ENCODE data around the gene CLTC.
"Not testable (repeated sequence)": the region's sequence is repeated elsewhere in the genome, so short reads cannot be mapped to it uniquely, and the experiment has no call there.

The CLTC gene

DNA sequence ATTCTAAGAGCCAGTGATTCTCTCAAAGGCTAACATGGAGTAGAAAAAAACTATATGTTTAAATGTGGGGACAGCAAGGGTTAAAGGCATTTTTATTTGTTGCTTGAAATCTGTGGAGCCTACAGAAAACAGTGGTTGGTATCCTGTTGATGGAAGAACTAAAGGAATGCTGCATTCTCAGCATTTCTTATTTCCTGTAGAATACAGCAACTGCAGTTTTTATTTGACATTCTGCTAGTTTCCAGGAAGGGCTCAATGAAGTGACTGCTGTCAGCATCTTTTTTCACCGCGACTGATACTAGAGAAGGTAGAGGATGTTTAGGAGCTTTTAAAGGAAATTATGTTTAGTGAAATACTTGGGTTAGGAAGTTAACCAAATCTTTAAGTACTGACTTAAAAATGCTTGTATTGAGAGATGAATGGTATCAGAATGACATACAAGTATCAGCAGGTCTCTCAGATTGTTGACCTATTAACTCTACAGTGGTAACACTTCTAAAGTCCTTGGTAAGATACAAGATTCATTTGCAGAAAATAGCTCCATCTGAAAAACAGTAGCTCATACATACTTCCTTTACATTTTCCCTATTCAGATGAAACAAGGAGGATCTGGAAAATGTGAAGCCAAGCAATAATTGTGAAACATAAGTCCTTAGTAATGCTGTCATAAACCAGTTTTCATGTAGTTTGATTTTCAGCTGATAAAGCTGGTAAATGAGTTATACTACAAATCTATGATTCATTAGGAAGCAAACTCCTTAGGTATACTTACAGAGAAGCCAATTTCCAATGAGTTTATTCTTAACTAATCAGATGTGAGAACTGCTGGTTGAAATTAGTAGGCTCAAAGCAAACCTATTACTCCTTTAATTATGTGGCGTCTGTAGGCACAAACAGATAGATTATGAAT is 15.2 kb downstream of the CLTC start:
- FAIRE-seq: no peak

DNA sequence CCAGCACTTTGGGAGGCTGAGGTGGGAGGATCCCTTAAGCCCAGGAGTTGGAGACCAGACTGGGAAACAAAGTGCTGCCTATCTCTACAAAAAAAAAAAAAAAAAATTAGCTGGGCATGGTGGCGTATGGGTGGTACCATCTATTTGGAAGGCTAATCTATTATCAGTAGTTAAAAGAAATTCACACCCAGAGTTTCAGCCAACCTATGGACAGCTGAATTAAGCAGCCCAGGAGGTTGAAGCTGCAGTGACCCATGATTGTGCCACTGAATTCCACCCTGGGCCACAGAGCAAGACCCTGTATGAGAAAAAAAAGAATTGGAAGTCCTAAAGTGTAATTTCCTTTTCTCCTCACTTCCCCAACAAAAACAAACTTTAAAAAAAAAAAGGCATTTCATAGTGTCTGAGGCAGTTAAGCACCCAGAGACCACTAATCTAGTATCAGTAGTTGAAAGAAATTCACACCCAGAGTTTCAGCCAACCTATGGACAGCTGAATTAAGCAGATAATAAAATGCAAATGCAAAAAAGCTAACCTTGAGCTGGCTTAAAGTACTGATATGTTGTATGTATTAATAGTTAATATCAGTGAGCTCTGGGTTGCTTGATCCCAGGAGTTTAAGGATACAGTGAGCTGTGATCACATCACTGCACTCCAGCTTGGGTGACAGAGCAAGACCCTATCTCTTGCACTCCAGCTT is 18.1 kb downstream of the CLTC start:
- FAIRE-seq: no peak

DNA sequence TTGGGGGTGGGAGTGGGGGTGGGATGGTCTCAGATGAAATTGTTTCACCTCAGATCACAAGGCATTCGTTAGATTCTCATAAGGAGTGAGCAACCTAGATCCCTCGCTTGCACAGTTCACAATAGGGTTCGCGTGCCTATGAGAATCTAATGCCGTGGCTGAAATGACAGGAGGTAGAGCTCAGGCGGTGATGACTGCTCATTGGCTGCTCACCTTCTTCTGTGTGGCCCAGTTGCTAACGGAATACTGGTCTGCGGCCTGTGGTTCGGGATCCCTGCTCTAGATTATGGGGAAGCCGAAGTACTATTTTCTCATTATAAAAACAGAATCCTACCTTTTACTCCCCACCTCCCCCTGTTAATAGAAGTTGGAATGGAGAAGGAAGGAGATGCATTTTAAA is 18.9 kb downstream of the CLTC start:
- no peak for FAIRE-seq

DNA sequence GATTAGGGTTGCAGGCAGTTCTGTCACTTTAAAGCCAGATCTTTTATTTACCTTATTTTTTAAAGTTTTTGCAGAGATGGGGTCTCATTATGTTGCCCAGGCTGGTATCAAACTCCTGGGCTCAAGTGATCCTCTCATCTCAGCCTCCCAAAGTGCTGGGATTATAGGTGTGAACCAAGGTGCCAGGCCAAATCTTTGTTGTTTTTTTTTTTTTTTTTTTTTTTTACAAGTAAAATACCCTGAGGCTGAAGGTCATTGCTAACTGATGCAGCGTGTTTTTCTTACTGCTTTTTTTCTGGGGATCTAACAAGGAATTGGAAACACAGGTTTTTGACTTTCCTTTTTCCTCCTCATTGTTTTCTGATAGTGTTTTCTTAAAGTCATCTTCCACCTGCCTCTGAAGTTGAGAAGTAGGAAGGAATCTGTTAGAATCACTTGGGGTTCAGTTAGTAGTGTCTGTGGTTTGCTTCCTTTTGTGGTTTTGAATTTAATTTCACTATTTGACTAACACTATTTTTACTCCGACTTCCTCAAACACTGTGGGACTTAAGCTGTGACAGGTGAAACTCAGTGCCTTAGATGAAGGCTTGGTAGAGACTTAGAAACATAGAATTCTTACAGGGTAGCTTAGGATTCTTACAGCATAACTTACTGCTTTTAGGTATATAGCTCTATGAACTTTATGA is 22.2 kb downstream of the CLTC start:
- FAIRE-seq: no peak

DNA sequence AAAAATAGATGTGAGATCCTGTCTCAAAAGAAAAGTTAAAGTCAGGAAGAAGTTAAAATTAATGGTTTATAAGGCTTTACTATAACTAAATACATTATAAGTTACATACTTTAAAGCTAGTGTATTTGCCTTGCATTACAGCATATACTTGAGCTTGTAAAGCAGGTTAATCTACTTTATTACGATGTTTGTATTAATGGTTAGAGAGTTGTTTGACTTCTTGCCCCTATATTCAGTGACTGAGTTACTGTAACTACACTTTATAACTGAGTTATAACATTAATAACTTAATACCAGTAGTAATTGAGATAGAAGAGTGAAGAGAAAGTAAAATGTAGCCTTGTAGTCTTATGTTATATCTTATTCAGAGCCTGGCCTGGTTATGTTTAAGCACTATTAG is 22.9 kb downstream of the CLTC start:
- FAIRE-seq: no peak

DNA sequence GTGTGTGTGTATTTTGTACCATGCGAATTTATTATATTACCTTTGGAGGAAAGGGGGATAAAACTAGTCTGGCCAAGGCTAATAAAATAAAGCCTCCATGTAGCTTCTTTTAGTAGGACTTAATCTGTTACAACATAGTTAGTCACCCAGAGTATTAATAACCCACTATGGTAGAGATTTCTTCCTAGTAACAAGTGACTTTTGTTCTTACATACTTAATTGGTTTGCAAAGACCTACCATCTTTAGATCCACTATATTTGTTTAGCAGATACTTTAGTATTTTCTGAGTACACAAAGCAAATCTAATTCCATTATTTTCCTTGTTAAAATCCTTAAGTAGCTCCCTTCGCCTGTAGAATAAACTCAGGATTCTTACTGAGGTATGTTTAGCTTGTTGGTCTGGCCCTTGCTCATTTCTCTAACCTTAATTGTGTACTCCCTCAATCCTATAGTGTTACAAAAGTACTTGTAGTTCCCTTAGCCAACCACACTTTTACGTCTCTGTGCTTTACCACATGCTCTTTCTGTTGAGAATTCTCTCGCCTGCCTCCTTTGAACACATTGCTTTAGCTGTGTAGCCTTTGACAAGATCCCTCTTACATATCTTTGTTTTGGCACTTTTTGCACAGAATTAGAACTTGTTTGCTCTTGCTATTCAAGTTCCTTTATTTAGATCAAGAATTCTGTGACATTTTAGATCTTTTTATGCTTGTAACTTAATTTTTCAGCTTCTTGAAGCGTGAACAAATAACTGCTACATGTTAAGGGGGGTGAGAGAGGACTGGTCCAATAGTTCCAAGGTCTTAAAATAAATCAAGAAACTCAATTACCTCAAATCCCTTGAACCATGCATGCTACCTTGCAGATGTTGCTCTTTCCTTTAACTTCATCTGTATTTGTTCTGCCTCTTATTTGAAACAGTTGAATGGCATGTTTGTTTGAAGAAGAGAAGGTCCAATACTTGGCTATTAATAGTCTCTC is 23.8 kb downstream of the CLTC start:
- no peak for FAIRE-seq

DNA sequence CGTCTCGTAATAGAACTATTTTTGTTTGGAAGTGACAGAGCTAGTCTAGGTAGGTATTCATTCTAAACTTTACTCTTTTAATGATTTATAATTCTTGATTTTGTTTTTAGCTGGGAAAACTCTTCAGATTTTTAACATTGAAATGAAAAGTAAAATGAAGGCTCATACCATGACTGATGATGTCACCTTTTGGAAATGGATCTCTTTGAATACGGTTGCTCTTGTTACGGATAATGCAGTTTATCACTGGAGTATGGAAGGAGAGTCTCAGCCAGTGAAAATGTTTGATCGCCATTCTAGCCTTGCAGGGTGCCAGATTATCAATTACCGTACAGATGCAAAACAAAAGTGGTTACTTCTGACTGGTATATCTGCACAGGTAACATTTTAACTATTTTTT is 27.6 kb downstream of the CLTC start:
- no peak for FAIRE-seq

DNA sequence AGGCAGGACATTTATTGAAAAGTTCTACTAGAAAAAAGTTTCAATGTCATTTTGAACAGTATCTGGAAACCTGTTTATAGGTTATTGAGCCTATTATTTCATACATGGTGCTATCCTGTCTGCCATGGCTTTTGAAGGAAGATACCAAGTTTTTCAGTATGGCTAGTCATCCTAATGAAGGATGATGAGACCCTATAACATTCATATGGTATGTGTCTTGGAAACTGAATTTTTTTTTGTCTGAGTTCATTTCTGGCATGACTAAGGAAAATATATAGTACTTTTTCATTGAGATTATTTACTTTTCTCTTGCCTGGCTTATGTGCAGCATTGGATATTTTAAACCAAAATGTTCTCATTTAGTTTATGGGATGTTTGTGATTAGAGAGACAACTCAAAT is 30.2 kb downstream of the CLTC start:
- no peak for FAIRE-seq

DNA sequence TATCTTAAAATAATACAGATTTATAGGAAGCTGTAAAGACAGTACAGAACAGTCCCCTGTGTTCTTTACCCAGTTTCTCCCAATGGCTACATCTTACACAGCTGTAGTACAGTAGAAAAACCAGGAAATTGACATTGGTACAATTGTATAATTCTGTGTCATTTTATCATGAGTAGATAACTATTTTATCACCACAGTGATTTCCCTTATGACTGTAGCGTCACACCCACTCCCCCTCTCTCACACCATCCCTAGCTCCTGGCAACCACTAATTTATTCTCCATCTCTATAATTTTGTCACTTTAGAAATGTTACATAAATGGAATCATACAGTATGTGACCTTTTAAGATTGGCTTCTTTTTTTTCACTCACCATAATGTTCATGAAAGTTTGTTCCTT is 30.9 kb downstream of the CLTC start:
- FAIRE-seq: no peak

DNA sequence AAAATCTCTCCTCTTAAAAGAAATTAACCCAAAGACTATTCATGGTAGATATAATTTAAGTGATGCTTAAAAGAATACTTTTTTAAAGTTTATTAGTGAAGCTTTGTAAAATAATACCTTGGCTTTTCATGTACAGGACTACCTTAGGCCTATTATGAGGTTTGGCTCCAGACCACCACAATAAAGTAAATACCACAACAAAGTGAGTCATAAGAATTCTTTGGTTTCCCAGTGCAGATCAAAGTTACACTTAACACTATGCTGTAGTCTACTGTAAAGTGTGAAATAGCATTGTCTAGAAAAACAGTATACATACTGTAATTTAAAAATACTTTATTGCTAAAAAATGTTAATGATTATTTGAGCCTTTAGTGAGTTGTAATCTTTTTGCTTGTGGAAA is 31.7 kb downstream of the CLTC start:
- FAIRE-seq: no peak

DNA sequence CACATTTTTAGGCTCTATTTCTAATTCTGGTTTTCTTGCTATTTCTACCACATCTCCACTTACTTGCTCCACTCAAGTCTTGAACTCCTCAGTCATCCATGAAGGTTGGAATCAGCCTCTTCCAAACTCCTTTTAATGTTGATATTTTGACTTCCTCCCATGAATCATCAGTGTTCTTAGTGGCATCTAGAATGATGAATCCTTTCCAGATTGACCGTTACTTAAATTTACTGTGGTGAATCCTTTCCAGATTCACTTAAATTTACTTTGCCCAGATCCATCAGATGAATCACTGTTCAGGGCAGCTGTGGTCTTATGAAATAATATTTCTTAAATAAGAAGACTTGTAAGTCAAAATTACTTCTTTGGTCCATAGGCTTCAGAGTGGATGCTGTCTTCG is 32.4 kb downstream of the CLTC start:
- FAIRE-seq: no peak

DNA sequence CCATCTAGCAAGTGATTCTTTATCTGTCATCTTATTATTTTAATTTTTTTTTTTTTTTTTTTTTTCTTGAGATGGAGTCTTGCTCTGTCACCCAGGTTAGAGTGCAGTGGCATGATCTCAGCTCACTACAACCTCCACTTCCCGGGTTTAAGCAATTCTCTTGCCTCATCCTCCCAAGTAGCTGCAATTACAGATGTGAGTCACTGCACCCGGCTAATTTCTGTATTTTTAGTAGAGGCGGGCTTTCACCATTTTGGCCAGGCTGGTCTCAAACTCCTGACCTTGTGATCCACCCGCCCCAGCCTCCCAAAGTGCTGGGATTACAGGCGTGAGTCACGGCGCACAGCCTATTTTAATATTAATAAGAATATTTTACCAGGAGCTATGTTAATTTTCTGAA is 36.9 kb downstream of the CLTC start:
- not testable (repeated sequence) for FAIRE-seq

DNA sequence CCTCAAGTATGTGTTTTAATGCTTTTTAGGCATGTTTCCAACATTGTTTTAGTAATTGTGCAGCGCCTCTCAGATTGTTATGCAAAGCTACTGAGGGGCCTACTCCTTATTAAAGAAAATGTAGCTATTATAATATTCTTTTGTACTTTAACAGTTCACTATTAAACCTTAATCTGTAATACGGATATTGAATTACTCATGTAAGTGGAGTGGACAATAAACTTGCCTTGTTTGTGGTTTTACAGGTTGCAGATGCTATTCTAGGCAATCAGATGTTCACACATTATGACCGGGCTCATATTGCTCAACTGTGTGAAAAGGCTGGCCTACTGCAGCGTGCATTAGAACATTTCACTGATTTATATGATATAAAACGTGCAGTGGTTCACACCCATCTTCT is 46.5 kb downstream of the CLTC start:
- FAIRE-seq: no peak

DNA sequence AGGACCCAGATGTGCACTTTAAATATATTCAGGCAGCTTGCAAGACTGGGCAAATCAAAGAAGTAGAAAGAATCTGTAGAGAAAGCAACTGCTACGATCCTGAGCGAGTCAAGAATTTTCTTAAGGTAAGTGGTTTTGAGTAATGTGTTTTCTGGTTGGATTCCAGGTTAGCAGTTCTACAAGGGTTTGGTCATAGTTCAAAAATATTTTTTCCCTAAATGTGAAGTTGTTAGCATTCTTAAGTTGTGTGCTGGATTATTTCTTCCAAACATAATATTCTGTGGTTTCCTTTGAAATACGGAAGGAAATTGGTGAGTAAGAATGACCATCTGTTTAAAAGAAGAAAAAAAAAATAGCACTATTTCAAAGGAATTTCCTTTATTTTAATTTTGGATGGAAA is 49.1 kb downstream of the CLTC start:
- no peak for FAIRE-seq

DNA sequence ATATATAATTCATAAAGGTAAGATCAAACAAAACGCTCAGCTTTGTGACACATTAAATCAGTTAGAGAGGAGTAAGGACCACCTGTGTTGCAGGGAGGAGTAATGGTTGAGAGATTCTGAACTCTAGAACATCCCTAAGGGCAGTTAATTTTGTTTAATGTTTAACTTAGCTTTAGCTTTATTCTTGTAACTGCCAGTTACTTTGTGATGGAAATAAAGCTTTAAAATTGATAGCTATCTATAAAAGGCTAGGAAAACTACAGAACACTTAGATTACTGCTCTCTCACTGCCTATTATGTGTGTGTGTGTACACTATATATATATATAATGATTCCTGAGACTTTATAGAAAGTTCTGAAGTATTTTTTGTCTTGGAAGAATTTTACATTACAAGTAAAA is 49.7 kb downstream of the CLTC start:
- FAIRE-seq: no peak

DNA sequence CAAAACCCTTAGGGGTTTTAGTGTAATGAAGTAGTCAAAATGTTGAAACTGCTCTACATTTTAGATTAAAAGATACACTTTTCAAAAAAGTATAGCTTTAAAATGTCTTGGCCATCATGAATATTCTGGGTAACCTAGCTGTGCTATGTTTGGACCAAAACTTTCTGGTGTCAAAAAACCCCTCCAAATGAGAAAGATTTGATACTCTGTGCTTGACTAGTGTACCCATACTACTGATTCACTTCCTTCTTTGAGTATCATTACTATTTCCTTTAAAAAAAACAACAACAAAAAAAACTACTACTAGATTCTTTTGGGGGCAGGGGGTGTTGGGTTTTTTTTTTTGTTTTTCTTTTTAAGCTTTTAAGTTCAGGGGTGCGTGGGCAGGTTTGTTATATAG is 50.2 kb downstream of the CLTC start:
- FAIRE-seq: no peak

DNA sequence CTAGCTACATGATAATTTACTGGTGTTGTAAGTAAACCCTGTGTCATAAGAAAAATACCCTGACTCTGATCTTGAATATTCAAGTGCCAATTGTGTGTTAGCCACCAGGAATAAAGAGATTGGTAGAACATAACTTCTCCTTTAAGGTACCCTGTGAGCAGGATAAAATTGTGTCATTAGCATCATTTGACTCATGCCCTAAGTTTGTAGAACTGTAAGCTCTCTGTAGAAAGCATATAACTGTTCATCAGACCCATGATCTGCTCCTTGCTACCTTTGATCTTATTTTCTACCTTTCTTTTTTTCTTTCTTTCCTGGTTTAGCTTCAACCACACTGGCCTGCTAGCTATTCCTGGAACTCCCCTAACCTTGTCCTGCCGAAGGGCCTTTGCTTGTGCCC is 51.7 kb downstream of the CLTC start:
- FAIRE-seq: no peak

DNA sequence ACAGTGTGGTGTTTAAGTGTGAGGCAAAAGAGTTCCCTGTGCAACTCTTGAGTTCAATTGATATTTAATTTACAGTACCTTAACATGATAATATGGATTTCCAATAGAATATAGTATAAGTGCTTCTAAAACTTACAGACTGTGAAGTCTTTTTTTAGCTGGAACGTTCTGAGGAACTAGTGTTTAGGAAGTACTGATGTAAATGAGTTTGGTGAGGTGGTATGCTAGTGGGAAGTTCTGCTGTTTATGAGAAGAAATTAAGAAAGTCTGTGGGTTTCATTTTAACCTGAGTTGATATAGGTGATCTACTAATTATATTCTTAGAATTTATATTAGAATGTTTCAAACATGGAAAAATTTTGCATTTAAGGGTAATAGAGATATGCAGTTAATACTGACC is 55.5 kb downstream of the CLTC start:
- no peak for FAIRE-seq

DNA sequence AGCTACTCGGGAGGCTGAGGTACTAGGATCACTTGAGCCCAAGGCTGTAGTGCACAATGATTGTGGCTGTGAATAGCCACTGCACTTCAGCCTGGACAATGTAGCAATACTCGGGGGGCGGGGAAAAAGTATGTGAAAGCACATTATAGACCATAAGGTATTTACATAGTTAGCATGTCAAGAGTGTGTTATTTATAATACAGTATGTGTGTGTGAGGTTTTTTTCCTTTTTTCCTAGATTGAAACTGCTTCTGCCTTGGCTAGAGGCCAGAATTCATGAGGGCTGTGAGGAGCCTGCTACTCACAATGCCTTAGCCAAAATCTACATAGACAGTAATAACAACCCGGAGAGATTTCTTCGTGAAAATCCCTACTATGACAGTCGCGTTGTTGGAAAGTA is 57.0 kb downstream of the CLTC start:
- no peak for FAIRE-seq

DNA sequence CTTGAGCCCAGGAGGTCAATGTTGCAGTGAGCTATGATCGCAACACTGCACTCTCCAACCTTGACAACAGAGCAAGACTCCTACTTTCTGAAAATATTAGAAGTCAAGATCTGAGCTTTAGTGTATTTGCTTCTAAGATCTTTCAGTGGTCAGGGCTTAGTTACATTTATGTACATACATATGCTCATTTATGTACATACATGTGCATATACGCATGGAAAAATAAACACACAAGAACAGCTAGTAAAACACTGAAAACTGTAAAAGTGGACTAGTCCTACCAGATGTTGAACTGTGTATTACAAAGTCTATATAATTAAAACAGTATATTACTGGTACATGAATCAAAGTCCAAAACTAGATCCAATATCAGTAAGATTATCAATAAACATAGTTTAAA is 59.2 kb downstream of the CLTC start:
- FAIRE-seq: no peak

DNA sequence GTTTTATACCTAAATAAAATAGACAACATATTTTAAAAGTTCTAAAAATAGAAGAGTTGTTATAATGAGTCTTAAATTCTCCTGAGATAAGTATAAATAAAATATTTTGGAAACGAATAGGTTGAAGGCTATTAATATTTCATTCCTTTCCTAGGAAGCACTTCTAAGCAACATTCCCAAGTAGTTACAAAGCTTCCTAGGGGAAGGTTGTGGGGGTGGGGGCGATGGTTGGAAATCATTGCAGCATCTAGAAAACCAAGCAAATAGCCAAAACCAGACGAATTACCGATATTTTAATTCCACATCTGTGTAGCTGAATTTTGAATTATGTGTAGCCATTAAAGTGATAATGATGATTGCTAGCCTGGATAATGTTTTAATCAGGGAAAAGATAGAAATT is 60.6 kb downstream of the CLTC start:
- FAIRE-seq: no peak

DNA sequence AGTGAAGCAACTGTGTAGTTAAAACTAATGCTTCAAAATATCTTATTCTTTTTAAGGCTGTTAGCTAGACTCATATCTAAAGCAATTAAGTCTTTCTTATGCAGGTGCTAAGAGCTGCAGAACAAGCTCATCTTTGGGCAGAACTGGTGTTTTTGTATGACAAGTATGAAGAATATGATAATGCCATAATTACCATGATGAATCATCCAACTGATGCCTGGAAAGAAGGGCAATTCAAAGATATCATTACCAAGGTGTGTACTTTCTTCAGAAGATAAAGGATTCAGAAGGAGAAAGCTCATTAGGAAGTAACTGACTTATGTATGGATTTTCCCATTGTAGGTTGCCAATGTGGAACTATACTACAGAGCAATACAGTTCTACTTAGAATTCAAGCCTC is 63.6 kb downstream of the CLTC start:
- no peak for FAIRE-seq

DNA sequence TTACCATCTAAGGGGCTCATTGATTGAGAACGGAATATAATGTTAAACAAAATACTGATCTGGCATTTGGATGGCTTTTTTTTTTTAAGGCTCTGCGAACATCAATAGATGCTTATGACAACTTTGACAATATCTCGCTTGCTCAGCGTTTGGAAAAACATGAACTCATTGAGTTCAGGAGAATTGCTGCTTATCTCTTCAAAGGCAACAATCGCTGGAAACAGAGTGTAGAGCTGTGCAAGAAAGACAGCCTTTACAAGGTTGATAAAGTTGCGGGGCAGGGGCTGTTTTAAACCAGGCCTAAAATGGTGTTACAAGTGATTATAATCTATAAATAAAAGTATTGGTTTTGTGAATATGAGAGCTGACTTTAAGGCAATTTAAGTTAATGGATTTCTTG is 65.3 kb downstream of the CLTC start:
- no peak for FAIRE-seq
